K562 (cell line): ENCODE results near the gene ROBO1. TPM values are rescaled to one million over a fixed set of nuclear protein-coding genes. Genes with fewer than 3 reads are reported as not detected.

Experiments used
- HNRNPL ChIP-seq: fragments of 200-400 bp; formaldehyde crosslinking; IDR thresholded peaks from 2 replicates; pipeline ENCODE4 v1.6.1; 2017; ENCODE audit warnings: low read depth, mild to moderate bottlenecking, low read length
- KLF16 ChIP-seq: IDR thresholded peaks from 2 replicates; pipeline ENCODE4 v1.6.1; 2016; ENCODE audit warnings: antibody characterized with exemption
- ZNF197 ChIP-seq: fragments of 200-800 bp; sonication (Bioruptor generic); IDR thresholded peaks from 2 replicates; pipeline ENCODE4 v1.6.1; 2016; ENCODE audit warnings: low read depth, missing genetic modification characterization, missing compliant biosample characterization
- polyA plus RNA-seq, 8 experiments: library from polyadenylated mRNA; depleted of rRNA in 4 of 8; stranded (reverse) in 5 of 8; unstranded in 3 of 8; fragments of >200 nt; fragmentation: Nextera tagmentation in 2 of 8; fragmentation: Illumina TruSeq in 1 of 8; extraction: Ambion mirVana in 2 of 8; extraction: Trizol in 1 of 8; gene quantifications; 2 replicates each; pipeline versions ENCODE4 v1.2.1 to v1.2.3, GENCODE V29; 2011 to 2014; ENCODE audit warnings: inconsistent platforms in 1 of 8, missing spikeins in 1 of 8
- total RNA-seq, 7 experiments: library from RNA; depleted of rRNA in 6 of 7; stranded (reverse); fragments of >200 nt in 6 of 7; fragmentation: Illumina TruSeq in 2 of 7; extraction: Trizol in 2 of 7; gene quantifications; 2 replicates each; pipeline versions ENCODE4 v1.2.1 to v1.2.3, GENCODE V29; 2011 to 2021; ENCODE audit warnings: low replicate concordance in 1 of 7
- TF ChIP-seq, protein P1 (sequence below), 2 experiments: fragments of 450-650 bp in 1 of 2; sonication (generic) in 1 of 2; formaldehyde crosslinking; conservative IDR thresholded peaks; 2 replicates each; pipeline versions ENCODE4 v1.4.0 to v1.8.1; 2020 to 2022; ENCODE audit warnings: mild to moderate bottlenecking in 1 of 2, missing genetic modification reagents in 1 of 2
- TF ChIP-seq, protein P2 (sequence below), 2 experiments: fragments of 450-650 bp; IDR thresholded peaks; 2 replicates each; pipeline ENCODE4 v1.6.1; 2018; ENCODE audit warnings: mild to moderate bottlenecking in 2 of 2, low read depth in 1 of 2; ENCODE audit not compliant: partially characterized antibody in 2 of 2
- TF ChIP-seq, protein P3 (sequence below), 2 experiments: fragments of 450-650 bp; formaldehyde crosslinking in 1 of 2; IDR thresholded peaks; 2 replicates each; pipeline versions ENCODE4 v1.4.0 to v1.6.1; 2014 to 2020; ENCODE audit warnings: mild to moderate bottlenecking in 2 of 2, borderline replicate concordance in 1 of 2, low read depth in 1 of 2

Gene ROBO1
- total and polyA plus RNA-seq, 9 of the 15 experiments (the other 6 are each of a cell fraction or from before 2014, with no cell fraction given): 0.01 to 0.53 (median 0.17) TPM; not detected in 5

DNA sequence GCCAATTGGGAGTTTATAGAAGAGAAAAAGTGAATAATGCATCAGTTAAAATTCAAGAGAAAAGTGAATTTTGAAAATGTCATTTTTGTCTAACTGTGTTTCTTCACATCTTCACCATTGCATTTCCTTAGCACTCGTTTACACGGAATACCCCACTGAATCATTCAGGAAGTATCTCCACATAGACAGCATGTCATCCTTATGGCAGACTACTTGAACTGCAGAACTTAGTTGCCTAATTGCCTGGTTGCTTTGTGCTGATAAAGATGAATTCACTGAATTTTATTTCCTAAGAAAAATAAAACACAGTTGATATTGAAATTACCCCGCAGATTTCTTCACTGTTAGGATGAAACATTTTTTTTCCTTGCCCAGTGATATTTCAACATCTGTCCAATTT, 627.1 kb downstream of the ROBO1 start (continued):
- TF ChIP-seq ZNF197 (CRISPR knock-in tag): no peak
- TF ChIP-seq HNRNPL: no peak
- TF ChIP-seq, protein P1, sequence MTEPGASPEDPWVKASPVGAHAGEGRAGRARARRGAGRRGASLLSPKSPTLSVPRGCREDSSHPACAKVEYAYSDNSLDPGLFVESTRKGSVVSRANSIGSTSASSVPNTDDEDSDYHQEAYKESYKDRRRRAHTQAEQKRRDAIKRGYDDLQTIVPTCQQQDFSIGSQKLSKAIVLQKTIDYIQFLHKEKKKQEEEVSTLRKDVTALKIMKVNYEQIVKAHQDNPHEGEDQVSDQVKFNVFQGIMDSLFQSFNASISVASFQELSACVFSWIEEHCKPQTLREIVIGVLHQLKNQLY (CRISPR knock-in tag; conservative IDR thresholded peaks at IDR 0.05): no peak
- TF ChIP-seq, protein P2, sequence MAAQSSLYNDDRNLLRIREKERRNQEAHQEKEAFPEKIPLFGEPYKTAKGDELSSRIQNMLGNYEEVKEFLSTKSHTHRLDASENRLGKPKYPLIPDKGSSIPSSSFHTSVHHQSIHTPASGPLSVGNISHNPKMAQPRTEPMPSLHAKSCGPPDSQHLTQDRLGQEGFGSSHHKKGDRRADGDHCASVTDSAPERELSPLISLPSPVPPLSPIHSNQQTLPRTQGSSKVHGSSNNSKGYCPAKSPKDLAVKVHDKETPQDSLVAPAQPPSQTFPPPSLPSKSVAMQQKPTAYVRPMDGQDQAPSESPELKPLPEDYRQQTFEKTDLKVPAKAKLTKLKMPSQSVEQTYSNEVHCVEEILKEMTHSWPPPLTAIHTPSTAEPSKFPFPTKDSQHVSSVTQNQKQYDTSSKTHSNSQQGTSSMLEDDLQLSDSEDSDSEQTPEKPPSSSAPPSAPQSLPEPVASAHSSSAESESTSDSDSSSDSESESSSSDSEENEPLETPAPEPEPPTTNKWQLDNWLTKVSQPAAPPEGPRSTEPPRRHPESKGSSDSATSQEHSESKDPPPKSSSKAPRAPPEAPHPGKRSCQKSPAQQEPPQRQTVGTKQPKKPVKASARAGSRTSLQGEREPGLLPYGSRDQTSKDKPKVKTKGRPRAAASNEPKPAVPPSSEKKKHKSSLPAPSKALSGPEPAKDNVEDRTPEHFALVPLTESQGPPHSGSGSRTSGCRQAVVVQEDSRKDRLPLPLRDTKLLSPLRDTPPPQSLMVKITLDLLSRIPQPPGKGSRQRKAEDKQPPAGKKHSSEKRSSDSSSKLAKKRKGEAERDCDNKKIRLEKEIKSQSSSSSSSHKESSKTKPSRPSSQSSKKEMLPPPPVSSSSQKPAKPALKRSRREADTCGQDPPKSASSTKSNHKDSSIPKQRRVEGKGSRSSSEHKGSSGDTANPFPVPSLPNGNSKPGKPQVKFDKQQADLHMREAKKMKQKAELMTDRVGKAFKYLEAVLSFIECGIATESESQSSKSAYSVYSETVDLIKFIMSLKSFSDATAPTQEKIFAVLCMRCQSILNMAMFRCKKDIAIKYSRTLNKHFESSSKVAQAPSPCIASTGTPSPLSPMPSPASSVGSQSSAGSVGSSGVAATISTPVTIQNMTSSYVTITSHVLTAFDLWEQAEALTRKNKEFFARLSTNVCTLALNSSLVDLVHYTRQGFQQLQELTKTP (IDR thresholded peaks at IDR 0.05; ENCODE audit: low read depth in 1 of 2, partially characterized antibody in 2 of 2): no peak
- TF ChIP-seq KLF16: no peak
- TF ChIP-seq, protein P3, sequence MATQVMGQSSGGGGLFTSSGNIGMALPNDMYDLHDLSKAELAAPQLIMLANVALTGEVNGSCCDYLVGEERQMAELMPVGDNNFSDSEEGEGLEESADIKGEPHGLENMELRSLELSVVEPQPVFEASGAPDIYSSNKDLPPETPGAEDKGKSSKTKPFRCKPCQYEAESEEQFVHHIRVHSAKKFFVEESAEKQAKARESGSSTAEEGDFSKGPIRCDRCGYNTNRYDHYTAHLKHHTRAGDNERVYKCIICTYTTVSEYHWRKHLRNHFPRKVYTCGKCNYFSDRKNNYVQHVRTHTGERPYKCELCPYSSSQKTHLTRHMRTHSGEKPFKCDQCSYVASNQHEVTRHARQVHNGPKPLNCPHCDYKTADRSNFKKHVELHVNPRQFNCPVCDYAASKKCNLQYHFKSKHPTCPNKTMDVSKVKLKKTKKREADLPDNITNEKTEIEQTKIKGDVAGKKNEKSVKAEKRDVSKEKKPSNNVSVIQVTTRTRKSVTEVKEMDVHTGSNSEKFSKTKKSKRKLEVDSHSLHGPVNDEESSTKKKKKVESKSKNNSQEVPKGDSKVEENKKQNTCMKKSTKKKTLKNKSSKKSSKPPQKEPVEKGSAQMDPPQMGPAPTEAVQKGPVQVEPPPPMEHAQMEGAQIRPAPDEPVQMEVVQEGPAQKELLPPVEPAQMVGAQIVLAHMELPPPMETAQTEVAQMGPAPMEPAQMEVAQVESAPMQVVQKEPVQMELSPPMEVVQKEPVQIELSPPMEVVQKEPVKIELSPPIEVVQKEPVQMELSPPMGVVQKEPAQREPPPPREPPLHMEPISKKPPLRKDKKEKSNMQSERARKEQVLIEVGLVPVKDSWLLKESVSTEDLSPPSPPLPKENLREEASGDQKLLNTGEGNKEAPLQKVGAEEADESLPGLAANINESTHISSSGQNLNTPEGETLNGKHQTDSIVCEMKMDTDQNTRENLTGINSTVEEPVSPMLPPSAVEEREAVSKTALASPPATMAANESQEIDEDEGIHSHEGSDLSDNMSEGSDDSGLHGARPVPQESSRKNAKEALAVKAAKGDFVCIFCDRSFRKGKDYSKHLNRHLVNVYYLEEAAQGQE (IDR thresholded peaks at IDR 0.05; ENCODE audit: borderline replicate concordance): no peak
- TF ChIP-seq, protein P3 (CRISPR knock-in tag; IDR thresholded peaks at IDR 0.05; ENCODE audit: low read depth): no peak
